HG03558 (cell line): Measurements from ENCODE around the gene UBASH3B.
A peak's percentile ranks its signal among the peaks of the same experiment; 100 is the strongest.
"Not testable (repeated sequence)": the region's sequence is repeated elsewhere in the genome, so short reads cannot be mapped to it uniquely, and the experiment has no call there.

Experiments
- ATAC-seq: cut with Tn5 transposase; IDR thresholded peaks from one replicate; pipeline ENCODE4 v1.9.1; 2021; ENCODE audit warnings: moderate number of reproducible peaks; ENCODE audit not compliant: unreplicated experiment; ENCODE audit errors: extremely low read depth

Gene UBASH3B

DNA sequence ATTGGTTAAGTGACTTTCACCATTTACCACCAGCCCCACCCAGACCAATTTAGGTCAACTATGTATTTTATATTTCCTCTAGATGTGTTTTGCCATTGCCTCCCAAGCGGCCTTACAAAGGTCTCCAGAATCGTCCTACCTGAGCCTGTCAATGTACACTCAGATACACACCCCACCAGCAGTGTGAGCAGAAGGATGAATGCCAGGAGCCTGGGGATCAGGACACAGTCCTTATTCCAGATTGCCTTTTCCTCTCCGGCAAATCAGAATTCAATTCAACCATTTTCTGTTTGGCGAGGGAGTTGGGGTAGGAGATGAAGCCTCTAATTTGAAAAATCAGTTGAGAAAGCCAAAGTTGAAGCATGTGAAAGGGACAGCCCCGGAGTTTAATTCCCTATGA, 147.4 kb downstream of the UBASH3B start:
- no peak for ATAC-seq

DNA sequence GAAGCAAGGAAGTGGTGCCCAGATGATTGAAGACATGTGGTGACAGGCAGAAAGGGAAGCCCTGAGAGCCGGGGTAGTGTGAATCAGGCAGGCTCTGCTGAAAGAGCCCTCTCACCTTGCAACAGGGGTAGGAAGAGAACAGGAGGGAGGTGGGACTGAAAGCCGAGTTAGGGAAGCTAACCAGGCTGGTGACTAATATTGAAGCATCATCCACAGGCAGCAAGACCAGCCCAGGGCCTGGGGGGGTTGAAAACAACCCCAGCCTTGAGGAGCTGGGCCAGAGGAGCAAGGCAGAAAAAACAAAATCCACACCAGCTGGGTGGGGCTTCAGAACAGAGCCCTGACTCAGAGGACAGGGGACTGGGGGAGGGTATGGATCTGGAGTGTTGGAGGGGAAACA, 147.8 kb downstream of the UBASH3B start:
- no peak for ATAC-seq

DNA sequence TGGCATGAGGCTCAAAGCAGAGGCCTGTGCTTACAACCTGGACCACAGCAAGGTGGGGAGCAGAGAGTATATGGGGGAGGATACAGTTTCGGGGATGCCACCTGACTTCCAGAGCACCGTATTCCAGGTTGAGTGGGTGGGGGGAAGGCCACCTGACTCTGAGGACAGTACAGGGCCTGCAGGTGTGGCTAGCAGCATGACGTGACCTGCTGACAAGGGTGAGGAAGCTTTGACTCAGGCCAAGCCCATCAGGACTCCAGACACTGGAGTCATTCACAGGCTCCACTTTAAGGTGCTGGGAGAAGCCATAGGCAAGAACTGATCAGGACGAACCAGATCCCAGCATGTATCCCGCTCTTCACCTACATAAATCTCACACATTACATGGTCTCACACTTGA, 148.2 kb downstream of the UBASH3B start:
- ATAC-seq = no peak

DNA sequence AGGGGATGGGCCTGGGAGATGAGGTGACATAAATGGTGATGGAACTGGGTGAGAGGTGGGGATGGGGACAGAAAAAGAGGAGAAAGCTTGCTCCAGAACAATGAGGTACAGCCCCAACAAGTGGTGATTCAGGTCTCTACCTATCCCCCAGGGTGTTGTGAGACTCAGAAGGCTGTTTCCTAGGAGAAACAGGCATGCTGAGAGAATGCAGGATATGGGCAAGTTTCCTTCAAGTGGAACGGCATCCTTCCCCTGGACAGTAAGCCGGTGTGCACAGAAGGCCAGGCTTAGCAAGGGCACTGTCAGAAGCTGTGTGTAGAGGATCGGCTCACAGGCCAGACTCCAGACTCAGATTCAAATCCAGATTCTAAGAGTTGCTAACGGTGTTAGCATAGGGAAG, 148.6 kb downstream of the UBASH3B start:
- ATAC-seq = no peak

DNA sequence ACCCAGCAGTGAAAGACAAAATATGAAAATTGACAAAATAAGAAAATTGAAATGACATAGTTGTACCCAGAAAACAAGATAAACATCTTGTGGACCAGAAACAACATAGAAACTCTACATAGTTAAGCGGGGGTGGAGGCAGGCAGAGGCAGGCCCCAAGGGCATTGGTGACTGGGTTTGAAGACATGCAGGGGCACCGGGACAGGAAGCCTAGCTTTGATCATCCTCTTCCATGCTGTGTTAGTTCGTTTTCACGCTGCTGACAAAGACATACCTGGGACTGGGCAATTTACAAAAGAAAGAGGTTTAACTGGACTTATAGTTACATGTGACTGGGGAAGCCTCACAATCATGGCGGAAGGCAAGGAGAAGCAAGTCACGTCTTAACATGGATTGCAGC, 149.3 kb downstream of the UBASH3B start:
- ATAC-seq = no peak

DNA sequence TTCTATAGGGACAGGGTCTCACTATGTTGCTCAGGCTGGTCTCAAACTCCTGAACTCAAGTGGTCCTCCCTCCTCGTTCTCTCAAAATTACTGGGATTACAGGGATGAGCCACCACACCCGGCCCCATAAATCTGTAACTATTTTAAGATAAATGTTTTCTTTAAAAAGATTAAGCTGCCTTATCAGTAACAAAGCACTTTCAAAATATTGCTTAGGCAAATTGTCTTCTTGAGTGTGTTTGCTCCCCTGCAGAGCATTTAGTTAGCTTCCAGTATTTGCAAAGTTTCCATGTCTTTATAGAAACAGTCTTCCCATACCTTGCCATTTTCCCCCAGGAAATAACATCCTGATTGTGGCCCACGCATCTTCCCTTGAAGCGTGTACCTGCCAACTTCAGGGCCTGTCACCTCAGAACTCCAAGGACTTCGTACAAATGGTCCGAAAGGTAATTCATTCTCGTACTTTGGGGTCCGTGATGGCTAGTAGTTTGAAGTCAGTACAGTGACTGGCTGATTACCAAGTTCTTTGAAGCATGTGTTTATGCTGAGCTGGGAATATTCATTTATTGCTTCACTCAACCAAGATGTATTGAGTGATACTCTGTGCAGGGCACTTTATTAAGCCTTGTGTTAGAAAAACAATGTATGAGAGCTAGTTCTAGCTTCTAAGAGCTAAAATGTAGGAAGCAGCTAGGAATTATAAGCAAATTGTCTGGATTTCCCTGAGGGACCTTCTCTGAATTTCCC, 152.4 kb downstream of the UBASH3B start:
- ATAC-seq = no peak

DNA sequence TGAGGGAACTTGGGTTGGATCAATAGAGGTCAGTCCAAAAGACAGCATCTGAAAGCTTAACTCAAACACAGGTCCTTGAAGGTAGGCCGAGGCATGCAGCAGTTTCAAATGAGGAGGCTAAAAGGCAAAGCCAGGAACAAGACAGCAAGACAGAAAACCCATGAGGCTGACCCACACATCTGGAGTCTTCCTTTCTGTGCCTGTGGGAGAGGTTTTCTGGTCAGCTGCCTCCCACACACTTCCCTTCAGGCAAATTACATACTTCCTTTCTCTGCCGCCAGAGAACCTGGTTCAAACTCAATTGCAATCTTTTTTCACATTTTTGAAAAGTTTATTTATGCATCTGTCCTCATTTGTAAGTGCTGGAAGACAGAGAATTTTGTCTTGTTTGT, 153.0 kb downstream of the UBASH3B start:
- peak; percentile 76 for ATAC-seq

DNA sequence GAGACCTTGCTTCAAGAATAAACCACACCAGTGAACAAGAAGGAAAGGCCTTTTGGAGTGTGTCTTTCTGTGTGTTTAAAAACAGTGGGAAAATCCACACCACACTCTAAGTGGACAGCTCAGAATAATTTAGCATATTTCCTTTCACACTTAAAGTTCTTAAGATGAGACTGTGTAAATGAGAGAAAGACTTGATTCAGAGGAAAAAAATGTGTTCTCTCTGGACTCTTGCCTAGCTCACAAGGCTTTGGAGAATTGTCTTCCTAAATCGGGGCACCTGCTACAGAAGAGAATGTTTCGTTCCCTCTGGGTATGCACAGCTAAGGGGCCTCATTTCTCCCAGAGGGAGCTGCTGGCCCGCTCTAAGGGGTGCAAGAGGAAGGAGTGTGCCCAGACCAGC, 154.3 kb downstream of the UBASH3B start:
- no peak for ATAC-seq

DNA sequence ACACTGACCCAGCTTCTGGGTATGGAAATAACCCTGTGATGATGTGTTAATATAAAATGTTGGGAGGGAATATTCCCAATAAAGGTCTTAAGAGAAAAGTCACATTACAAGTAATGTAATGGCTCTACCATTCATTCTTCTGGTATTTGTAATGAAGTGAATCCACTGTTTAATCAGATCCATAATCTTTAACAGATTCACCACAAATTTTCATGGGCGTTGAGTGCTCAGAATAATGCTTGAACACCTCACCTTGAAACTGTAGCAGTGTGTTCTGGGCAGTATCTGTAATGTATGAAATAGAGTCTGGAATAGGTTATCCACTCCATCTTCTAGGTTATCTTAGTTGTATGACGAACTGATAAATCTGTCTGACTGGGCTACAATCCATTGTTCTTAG, 156.2 kb downstream of the UBASH3B start:
- no peak for ATAC-seq

DNA sequence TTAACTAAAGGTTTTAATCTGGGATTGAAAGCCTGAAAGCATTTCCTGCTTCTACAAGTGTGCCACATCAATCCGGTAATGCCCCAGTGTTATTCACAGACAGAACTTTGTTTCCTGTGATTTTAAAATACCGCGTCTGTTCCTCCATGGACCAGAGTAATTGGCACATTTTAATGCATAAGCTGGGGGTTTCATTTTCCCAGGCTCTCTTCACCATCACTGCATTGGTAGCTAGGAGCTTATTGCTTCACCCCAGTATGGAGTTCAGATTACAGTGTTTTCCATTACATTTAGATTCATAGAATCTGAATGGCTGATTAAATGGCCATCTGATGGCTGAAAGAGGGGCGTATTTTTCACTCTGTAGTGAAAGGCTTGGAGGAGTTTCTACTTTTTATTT, 157.1 kb downstream of the UBASH3B start:
- no peak for ATAC-seq

DNA sequence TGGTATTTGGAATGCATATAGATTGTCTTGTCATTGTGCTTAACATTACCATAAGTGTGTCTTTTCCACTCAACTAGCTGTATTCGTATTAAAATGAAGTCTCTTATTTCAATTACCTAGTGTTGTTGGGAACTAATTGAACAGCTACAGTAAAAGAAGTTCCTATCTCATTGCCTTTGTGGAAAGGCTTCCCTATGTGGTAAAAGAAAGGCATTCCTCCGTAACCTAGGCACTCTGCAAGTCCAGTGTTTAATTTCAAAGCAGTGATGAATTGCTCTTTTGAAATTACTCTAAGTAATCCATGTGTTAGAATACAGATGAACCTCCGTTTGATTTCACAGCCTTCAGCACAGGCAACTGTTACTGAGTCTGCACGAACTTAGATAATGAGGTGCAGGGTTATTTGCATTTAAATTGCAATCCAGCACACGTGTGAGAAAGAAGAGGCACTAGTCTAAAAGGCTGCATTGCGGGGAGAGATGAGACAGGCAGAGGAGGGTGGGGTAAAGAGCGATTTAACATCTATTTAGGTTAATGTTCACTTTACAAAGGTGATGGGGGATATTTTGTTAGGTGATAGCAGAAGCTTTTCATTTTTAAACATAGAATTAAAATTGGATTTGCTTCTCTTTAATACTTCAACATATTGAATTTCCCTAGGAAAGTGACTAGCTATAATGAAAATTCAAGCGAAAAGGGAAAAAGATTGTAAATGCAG, 157.8 kb downstream of the UBASH3B start:
- ATAC-seq = no peak

DNA sequence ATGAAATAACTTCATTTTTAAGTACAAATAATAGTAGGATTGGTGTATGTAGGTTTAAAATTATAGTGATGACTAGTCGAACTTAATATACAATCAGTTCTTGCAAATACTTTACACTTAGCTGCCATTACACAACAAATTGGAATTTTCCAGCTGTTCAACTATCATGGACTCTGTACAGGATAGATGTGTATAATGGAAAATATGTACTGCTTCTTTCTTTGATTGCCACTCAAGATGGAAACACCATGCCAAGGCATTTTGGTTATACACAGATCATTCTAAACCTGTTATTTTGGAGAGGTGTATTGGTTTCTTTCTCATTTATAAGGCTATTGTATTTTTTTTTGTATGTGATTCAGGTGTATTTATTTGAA, 158.4 kb downstream of the UBASH3B start:
- no peak for ATAC-seq

DNA sequence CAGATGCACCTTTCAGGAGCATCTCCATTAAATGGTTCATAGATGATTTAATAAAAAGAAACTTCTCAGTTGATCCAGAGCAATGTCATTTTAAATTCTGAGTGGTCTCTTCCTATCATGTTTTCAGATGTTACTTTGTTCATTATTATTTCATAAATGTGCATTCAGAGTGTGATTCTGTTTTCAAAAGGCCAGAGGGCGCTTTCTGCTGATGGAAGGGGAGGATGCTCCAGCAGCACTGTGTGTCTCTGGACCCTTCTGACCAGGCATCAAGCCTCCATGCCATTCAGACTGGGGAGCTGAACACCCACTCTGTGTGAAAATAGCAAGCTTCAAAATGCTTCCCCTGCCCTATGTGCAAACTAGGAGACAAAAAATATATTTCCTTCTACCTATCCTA, 158.9 kb downstream of the UBASH3B start:
- no peak for ATAC-seq

DNA sequence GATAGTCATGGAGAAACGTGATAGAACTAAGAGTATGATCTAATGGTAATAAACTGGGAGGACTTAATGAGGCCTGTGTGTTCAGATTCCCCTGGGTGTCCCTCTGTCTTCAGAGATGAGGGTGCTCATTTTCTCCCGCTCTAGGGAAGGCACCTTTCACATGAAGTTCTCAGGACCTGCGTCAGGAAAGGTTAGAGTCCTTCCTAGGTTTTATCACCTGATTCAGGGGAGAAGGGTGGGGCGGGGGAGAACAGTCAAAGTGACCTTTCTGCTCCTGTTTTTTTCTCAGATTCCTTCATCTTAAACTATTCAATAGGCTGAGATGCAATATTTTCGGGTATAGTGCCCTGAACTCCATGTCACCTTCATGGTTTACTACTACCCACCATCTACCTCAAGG, 160.4 kb downstream of the UBASH3B start:
- ATAC-seq = no peak

DNA sequence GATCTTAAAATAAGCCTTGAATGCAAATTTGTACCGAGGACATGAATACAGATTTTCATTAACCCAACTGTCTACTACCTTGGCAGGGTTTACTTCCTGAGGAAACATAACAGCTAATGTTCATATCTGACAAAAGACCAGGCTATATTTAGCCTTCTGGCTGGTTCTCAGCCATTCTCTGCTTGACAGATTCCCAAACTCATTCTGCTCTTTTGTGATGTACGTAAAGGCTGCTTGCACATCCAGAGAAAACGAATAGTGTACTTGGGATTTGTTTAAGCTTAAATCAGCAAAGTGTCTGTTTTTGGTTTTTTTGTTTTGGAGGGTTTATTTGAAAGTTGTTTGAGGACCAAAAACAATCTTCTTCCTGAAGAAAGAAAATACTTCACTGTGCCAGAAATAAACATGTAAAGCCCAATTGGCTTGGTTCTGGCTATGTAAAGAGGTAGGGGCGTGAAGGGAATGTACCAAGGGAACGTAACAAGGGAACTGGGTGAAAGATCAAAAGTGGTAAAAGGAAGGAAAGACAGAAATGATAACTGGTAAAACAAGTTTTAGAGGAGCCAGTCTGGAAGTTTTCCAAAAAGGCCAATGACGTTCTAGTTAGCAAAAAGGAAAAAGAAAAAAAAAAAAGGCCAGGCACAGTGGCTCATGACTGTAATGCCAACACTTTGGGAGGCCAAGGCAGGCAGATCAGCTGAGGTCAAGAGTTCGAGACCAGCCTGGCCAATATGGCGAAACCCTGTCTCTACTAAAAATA, 161.4 kb downstream of the UBASH3B start:
- no peak for ATAC-seq

DNA sequence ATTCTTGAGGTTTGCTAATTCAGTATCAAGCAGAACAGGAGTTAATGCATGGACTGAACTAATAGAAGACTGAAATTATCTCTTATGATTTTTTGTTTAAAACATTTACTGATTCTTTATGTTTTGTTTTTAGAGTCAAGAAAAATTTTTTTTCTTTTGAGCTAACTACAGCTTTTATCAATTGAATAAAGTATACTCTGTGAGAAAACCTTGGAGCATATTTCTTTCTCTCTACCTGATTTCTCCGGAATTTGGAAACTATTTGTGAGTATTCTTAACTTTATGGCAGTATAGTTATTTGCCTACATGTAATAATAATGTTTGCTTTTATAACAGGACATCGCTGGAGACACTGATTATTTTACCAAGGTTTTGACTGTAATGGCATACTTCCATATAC, 164.6 kb downstream of the UBASH3B start:
- no peak for ATAC-seq

DNA sequence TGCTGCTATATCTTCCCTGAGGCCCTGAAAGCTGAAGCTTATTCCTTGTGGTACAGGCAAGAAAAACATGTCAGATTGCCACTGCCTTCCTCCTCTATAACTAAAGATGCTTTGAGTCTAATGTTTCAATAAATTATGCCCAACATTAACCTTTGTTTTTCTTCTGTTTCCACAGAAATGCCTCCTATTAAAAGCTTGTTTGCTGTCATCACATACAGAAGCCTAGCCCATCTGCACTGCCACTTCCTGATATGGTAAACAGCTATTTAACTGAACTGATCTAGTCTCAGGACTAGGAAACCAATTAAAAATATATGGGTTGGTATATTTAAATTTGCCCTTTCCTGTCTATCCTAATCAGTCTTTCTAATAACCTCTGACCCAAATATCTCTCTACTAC, 165.6 kb downstream of the UBASH3B start:
- ATAC-seq = no peak

DNA sequence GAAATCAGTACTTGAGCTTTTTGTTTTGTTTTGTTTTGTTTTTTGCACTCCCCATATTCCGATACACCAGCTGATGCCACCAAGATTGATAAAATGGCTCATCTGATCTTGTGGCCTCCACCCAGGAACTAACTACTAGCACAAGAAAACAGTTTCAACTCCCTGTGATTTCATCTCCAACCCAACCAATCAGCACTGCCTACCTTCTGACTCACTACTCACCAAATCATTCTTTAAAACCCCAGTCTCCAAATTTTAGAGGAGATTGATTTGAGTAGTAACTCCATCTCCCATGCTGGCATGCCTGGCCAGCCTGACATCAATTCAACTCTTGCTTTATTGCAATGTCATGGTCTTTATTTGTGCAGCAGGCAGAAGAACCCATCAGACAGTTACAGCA, 166.7 kb downstream of the UBASH3B start:
- ATAC-seq = no peak

DNA sequence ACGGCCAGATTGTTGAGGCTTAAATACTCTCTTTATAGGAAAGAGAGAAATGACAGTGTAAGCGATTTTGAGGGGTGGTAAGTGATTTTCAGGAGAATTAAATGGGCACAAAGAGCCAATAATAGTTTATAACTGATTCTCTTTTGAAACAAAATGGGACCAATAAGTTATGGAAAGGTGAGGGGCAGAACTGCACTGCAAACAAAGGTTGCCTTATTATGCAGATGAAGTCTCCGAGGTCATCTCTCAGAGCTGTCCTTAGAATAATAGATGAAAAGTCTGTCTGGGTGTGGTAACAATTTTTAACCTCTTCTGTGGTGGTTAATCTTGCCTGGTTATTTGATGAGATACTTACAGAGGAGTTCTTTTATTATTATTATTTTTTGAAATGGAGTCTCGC, 168.0 kb downstream of the UBASH3B start:
- ATAC-seq = no peak

DNA sequence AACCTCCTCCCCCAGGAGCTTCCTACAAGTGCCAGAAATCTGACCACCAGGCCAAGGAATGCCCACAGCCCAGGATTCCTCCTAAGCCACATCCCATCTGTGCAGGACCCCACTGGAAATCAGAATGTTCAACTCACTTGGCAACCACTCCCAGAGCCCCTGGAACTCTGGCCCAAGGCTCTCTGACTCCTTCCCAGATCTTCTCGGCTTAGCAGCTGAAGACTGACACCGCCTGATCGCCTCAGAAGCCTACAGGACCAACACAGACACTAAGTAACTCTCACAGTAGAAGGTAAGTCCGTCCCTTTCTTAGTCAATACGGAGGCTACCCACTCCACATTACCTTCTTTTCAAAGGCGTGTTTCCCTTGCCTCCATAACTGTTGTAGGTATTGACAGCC, 173.8 kb downstream of the UBASH3B start:
- not testable (repeated sequence) for ATAC-seq

DNA sequence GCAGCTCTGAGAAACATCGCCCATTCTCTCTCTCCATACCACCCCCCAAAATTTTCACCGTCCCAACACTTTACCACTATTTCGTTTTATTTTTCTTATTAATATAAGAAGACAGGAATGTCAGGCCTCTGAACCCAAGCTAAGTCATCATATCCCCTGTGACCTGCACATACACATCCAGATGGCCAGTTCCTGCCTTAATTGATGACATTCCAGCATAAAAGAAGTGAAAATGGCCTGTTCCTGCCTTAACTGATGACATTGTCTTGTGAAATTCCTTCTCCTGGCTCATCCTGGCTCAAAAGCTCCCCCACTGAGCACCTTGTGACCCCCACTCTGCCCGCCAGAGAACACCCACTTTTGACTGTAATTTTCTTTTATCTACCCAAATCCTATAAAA, 176.8 kb downstream of the UBASH3B start:
- ATAC-seq = not testable (repeated sequence)
